Measurements from ENCODE around the gene GGA2. TPM values are rescaled to one million over a fixed set of nuclear protein-coding genes. Genes with fewer than 3 reads are reported as not detected.

The GGA2 gene
- total RNA-seq, 1 donor from 2014 or later = 38.1 TPM

DNA sequence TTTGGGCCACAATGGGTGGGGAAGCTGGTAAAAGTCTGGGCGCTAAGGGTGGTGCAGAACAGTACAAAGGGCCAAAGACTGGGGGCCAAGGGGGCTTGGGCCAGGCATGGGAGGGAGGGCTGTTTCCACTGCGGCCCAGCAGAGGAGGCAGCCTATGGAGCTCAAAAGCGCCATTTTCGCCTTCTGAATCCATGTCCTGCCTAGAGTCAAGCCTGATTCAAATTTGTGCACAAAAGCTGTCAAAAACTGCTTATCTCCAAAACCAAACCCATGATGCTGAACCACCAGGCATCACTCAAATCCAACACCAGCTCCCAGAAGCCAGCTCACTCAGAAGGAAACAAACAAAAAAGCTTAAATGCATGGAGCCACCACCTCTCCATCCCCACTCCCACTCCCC is 73.3 kb downstream of the GGA2 start:
- DNase-seq (ENCODE audit: low spot score) = no peak
- intact Hi-C loops (cut with DNase I) = loop anchor here (1.0 to 10.0 kb wide), 3 partner anchors 255 to 542 kb away; partner anchors contain the start of gene SCNN1G

DNA sequence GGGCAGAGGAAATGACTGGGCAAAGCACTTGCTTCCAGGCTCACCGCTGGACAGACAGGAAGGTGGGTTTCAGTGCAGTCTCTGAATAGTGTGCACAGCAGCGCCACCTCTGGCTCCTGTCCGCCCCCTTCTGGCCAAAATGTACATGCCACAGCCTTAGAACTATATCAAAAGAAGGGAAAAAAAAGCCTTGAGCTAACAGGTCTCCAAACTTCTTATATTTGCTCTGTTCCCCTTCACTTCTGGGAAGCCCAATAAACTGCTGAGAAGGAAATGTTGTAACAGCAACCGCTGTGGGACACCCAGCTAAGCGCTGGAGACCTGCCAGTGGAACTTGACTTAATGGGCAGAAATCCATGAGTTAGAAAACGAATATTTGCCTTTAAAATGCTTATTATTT is 74.8 kb downstream of the GGA2 start:
- intact Hi-C loops (cut with DNase I) = loop anchor here (10.0 kb wide), 2 partner anchors 371 to 541 kb away; no protein-coding TSS in a partner anchor
- peak; percentile 79 for DNase-seq (ENCODE audit: low spot score)

DNA sequence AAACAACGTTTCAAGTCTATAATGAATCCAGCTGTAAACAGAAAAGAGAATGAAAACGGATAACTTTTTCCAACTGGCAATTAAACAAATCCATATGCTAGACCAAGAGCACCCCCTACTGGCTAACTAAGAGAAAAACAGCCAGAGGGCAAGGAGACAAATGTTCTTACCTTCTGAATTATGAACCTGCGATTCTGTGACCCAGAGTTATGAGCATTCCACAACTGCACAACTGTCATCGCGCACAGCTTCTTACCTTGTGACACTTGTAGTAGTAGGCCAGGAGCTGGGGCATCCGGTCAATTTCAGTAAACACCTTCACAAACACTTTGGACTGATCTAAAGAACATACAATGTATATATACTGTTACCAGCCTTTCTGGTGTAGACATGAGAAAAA is 75.9 kb downstream of the GGA2 start:
- intact Hi-C loops (cut with DNase I) = loop anchor here (10.0 kb wide), 2 partner anchors 370 to 540 kb away; no protein-coding TSS in a partner anchor
- no peak for DNase-seq (ENCODE audit: low spot score)

- intact Hi-C loops (cut with DNase I) = loop anchor here (10.0 kb wide), 2 partner anchors 369 to 539 kb away; no protein-coding TSS in a partner anchor
- no peak for DNase-seq (ENCODE audit: low spot score)
Observed at GRCh38 chr16:23433261-23433920, 76.9 kb downstream of the GGA2 start.

DNA sequence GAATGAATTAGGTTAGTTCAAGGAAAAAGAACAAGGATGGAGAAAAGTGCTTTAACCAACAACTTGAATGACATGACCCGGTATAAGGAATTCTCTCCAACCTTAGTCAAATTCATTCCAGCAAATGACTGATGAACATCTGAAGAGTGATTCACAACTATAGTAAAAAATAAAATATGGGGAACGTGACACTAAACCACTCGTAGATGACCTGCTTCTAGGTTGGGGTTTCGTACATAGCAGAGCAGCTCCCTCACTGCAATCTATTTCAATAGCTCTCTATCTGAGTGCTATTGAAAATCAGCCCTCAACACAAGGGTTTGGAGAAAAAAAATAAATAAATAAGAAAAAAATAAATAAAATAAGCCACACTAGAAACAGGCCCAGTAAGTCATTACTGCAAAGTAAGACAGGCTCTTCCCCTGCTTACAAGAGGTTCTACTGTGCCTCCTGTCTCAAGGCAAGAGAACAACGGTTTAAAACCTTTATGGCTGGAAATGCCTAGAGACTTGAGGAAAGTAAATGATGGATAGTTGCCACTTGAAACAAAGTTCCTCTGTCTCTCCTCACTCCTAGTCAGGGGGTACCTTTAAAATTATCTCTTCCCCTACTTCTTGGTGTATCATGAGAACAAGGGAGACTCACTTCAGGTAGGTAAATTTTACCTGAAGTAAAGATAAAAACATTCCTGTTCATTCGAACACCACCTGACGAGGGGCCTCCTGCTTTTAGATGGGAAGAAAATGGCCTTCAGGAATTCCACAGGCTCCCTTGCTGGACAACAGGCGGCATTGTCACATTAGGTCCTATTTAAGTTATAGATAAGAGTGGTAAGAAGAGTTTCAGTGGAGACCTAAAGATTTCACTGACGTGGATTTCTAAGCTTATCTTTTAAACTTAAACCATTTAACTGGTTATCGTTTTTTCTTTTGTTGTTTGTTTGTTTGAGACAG is 77.8 kb downstream of the GGA2 start:
- intact Hi-C loops (cut with DNase I) = loop anchor here (10.0 kb wide), 2 partner anchors 368 to 538 kb away; no protein-coding TSS in a partner anchor
- DNase-seq (ENCODE audit: low spot score) = no peak

DNA sequence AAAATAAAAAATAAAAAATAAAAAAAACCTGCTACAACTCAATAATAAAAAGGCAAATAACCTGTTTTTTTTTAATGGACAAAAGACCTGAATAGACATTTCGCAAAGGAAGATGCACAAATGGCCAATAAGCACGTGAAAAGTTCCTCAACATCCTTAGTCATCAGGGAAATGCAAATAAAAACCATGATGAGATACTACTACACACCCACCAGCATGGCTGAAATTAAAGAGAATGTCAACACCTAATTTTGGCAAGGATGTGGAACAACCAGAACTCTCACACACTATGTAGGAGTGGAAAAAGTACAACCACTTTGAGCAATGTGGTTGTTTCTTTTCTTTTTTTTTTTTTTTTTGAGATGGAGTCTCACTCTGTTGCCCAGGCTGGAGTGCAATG is 81.9 kb downstream of the GGA2 start:
- no peak for DNase-seq (ENCODE audit: low spot score)
- intact Hi-C loops (cut with DNase I) = no loop called here

DNA sequence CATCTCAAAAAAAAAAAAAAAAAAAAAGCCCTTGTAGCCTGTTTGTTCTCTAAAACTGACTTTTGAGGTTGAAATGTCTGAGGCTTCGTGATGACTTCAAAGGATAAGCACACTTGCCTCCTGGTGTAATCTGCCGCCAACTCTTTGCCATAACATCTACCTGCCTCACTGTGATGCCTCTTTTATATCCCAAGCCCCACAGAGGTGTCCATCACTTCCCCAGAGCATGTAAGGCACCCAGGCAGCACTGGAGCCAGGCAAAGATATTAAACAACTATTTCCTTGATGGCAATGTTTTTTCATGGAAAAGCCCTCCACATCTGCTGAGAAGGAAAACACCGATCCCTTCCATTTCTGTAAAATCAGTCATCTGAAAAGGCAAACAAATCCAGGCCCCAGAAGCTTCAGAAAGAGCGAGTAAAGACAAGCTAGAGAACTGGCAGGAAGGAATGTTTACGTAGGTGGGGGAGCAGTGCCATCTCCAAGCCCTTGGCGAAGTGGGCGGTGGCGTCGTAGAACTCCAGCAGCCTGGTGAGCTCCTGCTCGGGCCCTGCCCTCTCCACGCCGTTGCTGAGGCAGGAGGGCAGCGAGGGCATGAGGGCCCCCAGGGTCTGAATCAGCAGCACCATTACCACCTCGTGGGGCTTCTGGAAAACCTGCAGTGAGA is 85.9 kb downstream of the GGA2 start:
- no peak for DNase-seq (ENCODE audit: low spot score)
- intact Hi-C loops (cut with DNase I) = no loop called here

DNA sequence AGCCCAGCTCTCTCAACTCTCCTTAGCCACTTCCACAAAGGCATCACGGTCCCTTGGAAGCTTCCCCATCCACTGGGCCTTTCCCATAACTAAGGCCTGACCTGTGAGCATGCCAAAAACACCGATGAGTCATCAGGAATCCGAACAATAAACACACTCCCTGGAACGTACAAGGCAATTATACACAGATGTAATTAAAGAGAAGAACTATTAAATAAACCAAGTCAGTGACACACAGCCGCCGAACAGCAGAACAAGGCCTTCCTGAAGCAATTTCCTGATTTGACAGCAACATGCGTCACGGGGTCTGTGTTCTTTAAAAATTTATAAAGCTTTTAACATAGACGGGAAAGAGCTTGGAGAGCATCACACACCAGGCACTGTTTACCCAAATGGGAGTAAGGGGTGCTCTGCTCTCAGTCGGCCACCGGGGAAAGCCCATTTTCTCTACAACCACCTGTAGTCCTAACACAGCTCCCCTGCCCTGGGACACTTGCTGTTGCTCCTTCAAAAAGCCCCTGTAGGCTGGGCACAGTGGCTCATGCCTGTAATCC is 86.7 kb downstream of the GGA2 start:
- peak; percentile 83 for DNase-seq (ENCODE audit: low spot score)
- intact Hi-C loops (cut with DNase I) = no loop called here

- intact Hi-C loops (cut with DNase I) = no loop called here
- DNase-seq (ENCODE audit: low spot score) = no peak
Observed at GRCh38 chr16:23420011-23420410, 90.3 kb downstream of the GGA2 start.

DNA sequence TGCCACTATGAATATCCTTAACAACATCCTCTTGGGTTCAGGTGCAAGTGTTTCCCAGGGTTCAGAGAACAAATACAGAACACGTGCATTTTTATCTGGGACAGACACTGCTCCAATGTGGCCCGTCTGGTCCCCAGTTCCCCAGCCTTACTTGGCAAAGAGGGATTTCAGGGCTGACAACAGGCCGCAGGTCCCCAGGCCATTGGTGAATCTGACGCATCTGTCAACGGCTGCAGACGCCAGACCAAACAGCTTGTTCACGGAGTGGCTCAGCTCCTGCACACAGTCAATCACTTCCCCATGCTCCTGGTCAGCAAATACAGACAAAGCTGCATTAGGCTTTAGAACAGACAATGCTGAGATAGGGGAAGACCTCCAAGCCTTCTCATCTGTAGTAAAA is 93.5 kb downstream of the GGA2 start:
- no peak for DNase-seq (ENCODE audit: low spot score)
- intact Hi-C loops (cut with DNase I) = no loop called here

DNA sequence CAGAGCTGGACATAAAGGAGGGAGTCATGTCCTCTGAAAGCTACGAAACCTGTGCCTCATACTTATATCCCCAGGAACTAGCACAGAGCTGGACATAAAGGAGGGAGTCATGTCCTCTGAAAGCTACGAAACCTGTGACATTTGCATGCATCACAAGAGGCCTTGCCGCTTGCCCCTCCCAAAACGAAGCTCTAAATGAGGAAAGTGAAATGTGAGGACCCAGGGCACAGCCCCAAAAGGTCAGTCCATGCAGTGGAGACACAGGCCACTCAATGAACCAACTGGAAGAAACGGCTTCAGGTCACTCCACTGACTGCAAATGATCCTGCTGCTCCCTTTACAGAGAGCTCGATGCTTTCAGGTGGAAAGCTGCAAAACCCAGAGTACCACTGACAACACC is 95.6 kb downstream of the GGA2 start:
- intact Hi-C loops (cut with DNase I) = no loop called here
- DNase-seq (ENCODE audit: low spot score) = no peak

Other genes with a start within 250 kb of the GGA2 start
- gene SCNN1B, start 208.2 kb downstream of the GGA2 start, total RNA-seq = not detected
- 14.4 TPM for gene COG7, start 57.3 kb downstream of the GGA2 start, total RNA-seq
- 16.4 TPM for gene EARS2, start 46.9 kb upstream of the GGA2 start, total RNA-seq
- 49.7 TPM for gene UBFD1, start 47.2 kb upstream of the GGA2 start, total RNA-seq
- 277 TPM for gene NDUFAB1, start 85.8 kb upstream of the GGA2 start, total RNA-seq
- gene PALB2, start 130.8 kb upstream of the GGA2 start, total RNA-seq = 4.6 TPM
- 38.4 TPM for gene DCTN5, start 131.0 kb upstream of the GGA2 start, total RNA-seq
- 0.54 TPM for gene PLK1, start 168.4 kb upstream of the GGA2 start, total RNA-seq
- not detected for gene ERN2, start 202.7 kb upstream of the GGA2 start, total RNA-seq
- not detected for gene CHP2, start 244.5 kb upstream of the GGA2 start, total RNA-seq

All from cardiac septum (tissue), 1 donor.